ENCODE measurements around the gene TENM3. TPM values are rescaled to one million over a fixed set of nuclear protein-coding genes. Genes with fewer than 3 reads are reported as not detected.

The TENM3 gene
- total and polyA plus RNA-seq, 2 experiments from 2014 or later = 16.1 to 70.9 TPM

DNA sequence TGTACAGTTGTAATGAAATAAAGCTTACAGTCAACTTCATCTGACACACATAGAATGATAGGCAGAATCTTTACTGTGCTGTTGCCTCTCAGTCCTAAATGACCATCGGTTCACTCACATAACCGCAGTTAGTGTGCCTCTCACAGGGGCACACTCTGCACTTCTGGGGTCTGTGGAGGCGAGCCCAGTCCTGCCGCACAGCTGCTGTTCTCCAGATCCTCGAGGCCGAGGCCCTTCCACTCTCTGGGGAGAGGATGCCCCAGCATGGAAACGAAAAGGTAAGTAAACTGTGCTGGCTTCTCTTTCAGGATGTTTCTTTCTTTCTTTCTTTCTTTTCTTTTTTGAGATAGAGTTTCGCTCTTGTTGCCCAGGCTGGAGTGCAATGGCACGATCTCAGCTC, 586.0 kb downstream of the TENM3 start:
- TF ChIP-seq, protein P1, sequence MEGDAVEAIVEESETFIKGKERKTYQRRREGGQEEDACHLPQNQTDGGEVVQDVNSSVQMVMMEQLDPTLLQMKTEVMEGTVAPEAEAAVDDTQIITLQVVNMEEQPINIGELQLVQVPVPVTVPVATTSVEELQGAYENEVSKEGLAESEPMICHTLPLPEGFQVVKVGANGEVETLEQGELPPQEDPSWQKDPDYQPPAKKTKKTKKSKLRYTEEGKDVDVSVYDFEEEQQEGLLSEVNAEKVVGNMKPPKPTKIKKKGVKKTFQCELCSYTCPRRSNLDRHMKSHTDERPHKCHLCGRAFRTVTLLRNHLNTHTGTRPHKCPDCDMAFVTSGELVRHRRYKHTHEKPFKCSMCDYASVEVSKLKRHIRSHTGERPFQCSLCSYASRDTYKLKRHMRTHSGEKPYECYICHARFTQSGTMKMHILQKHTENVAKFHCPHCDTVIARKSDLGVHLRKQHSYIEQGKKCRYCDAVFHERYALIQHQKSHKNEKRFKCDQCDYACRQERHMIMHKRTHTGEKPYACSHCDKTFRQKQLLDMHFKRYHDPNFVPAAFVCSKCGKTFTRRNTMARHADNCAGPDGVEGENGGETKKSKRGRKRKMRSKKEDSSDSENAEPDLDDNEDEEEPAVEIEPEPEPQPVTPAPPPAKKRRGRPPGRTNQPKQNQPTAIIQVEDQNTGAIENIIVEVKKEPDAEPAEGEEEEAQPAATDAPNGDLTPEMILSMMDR (IDR thresholded peaks at IDR 0.05; ENCODE audit: poor library complexity) = no peak
- no peak for TF ChIP-seq EZH2phosphoT487 (IDR thresholded peaks at IDR 0.05; ENCODE audit: low read depth, severe bottlenecking, unreplicated experiment)
- no peak for TF ChIP-seq EZH2 (IDR thresholded peaks at IDR 0.05; ENCODE audit: borderline replicate concordance)
- H3K9me3 ChIP-seq (ENCODE audit: low read depth) = no peaks in the 10 kb centered on the region
- no peak overlapping the region for H3K27ac ChIP-seq
- no peak overlapping the region for H3K4me2 ChIP-seq
- no peaks in the 10 kb centered on the region for H4K20me1 ChIP-seq (ENCODE audit: insufficient read depth, poor library complexity, severe bottlenecking)
- H3K27me3 ChIP-seq = no peaks in the 10 kb centered on the region
- H3K4me1 ChIP-seq (ENCODE audit: insufficient read depth) = no peaks in the 10 kb centered on the region
- WGBS (ENCODE audit: low lambda C conversion rate, missing lambda C conversion rate) = 92% methylated on average over 9 of the region's 9 CpGs
- H3K36me3 ChIP-seq (replicated peaks; ENCODE audit: insufficient read depth, low read depth) = no peaks in the 10 kb centered on the region
- no peak overlapping the region for H3K4me3 ChIP-seq
- H3K9me2 ChIP-seq (replicated peaks; ENCODE audit: insufficient read depth) = no peaks in the 10 kb centered on the region
- no peak overlapping the region for H2AFZ ChIP-seq
- no peak for DNase-seq (ENCODE audit: low spot score)
- no peaks in the 10 kb centered on the region for H3K79me2 ChIP-seq

DNA sequence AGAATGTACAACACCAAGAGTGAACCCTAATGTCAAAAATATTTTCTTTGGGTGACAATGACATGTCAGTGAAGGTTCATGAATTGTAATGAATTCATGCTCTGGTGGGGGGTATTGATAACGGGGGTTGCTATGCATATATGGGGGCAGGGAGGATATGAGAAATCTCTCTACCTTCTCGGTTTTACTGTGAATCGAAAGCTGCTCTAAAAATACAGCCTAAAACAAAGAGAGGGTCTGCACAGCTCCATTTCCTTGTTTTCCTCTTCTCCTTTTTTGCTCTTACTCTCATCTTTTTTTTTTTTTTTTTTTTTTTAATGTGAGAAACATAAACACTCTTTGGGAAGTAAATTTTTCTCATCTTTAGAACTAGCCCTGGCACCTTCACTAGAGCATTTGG, 588.2 kb downstream of the TENM3 start:
- Histone ChIP-seq H3K27ac (no peak overlapping the region), H3K9me3 (ENCODE audit: low read depth) (no peaks in the 10 kb centered on the region), H3K36me3 (replicated peaks; ENCODE audit: insufficient read depth, low read depth) (no peaks in the 10 kb centered on the region), H3K79me2 (no peaks in the 10 kb centered on the region), H4K20me1 (ENCODE audit: insufficient read depth, poor library complexity, severe bottlenecking) (no peaks in the 10 kb centered on the region), H2AFZ (no peak overlapping the region), H3K9me2 (replicated peaks; ENCODE audit: insufficient read depth) (no peaks in the 10 kb centered on the region), H3K27me3 (no peaks in the 10 kb centered on the region), H3K4me3 (no peak overlapping the region), H3K4me1 (ENCODE audit: insufficient read depth) (no peaks in the 10 kb centered on the region), H3K4me2 (no peak overlapping the region)
- TF ChIP-seq EZH2phosphoT487 (IDR thresholded peaks at IDR 0.05; ENCODE audit: low read depth, severe bottlenecking, unreplicated experiment) = no peak
- TF ChIP-seq, protein P1 (IDR thresholded peaks at IDR 0.05; ENCODE audit: poor library complexity) = no peak
- no peak for TF ChIP-seq EZH2 (IDR thresholded peaks at IDR 0.05; ENCODE audit: borderline replicate concordance)
- 96% methylated on average over 3 of the region's 3 CpGs for WGBS (ENCODE audit: low lambda C conversion rate, missing lambda C conversion rate)
- no peak for DNase-seq (ENCODE audit: low spot score)

DNA sequence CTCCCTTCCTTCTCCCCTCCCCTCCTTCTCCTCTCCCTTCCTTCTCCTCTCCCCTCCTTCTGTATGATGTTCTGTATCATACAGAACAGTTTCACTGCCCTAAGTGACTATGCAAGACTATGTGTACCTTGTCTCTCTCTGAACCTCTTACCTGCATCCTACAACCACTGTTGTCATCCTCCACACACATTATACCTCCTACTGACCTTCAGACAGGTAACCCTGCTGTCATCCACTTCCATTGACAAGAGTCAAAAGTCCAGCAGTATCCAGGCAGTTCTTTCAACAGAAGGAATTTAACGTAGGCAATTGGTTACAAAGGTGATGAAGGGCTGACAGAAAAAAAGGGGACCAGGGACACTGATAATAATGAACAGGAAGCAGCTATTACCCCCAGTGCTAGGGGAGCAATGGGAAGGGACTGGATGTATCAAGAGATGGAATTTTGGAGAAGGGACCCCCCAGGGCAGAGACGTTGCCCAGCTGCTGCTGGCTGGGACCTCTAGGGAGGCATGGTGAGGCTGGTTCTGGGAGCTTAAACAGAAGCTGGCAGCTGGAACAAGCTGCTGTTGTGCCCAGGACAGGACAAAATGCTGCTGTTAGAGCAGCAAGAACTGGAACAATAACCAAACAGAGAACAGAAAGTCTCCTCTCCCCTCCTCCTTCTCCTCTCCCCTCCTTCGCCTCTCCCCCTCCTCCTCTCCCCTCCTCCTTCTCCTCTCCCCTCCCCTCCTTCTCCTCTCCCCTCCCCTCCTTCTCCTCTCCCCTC, 589.3 kb downstream of the TENM3 start:
- Histone ChIP-seq H3K4me2 (no peak overlapping the region), H3K79me2 (no peaks in the 10 kb centered on the region), H3K4me1 (ENCODE audit: insufficient read depth) (no peaks in the 10 kb centered on the region), H3K9me2 (replicated peaks; ENCODE audit: insufficient read depth) (no peaks in the 10 kb centered on the region), H3K27me3 (no peaks in the 10 kb centered on the region), H3K4me3 (no peak overlapping the region), H4K20me1 (ENCODE audit: insufficient read depth, poor library complexity, severe bottlenecking) (no peaks in the 10 kb centered on the region), H3K9me3 (ENCODE audit: low read depth) (no peaks in the 10 kb centered on the region), H3K36me3 (replicated peaks; ENCODE audit: insufficient read depth, low read depth) (no peaks in the 10 kb centered on the region), H2AFZ (no peak overlapping the region), H3K27ac (no peak overlapping the region)
- WGBS (ENCODE audit: low lambda C conversion rate, missing lambda C conversion rate) = 87% methylated on average over 2 of the region's 3 CpGs
- no peak for DNase-seq (ENCODE audit: low spot score)
- TF ChIP-seq EZH2 (IDR thresholded peaks at IDR 0.05; ENCODE audit: borderline replicate concordance) (no peak), EZH2phosphoT487 (IDR thresholded peaks at IDR 0.05; ENCODE audit: low read depth, severe bottlenecking, unreplicated experiment) (no peak)
- TF ChIP-seq, protein P1 (IDR thresholded peaks at IDR 0.05; ENCODE audit: poor library complexity) = no peak

Measured in hepatocyte (in vitro differentiated cells).